SKM-1 (cell line): Measurements from ENCODE around the gene SLC25A48.

Experiments
- DNase-seq: peaks from one replicate; lab custom pipeline; 2025; ENCODE audit not compliant: unreplicated experiment; lab: John Stamatoyannopoulos, UW

The SLC25A48 gene

DNA sequence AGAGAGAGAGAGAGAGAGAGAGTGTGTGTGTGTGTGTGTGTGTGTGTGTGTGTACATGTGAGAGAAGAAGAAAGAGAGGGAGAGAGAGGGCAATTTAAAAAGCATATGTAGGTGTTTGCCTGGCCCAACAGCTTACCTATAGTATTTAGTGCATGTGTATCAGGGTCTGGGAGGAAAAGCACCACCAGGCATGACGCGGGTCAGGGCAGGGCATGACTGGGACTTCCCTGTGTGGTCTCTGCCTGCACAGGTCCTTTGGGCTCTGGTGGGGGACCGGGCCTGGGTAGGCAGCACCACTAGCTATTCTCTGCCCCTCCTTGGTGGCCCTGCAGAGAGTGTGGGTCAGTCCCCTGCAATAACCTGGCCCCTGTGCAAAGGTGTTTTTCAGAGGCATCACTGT is 45.1 kb downstream of the SLC25A48 start:
- no peak for DNase-seq

DNA sequence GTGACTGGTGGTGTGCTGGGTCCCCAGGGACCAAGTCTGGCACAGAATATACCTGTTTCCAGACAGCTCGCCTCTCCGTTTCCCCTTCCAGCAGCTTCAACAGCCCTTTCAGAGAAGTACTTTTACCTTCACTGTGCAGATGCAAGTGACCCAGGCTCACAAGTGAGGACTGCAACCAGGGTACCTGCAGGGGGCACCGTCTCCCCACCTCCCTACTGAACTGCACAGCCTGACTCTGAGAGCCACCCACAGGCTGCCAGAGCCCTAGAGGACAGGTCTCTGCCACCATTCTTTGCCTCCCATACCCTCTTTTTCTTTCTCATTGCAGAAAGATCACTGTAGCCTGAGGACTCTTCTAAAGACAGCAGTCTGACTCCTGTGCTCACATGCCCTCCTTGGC is 45.8 kb downstream of the SLC25A48 start:
- no peak for DNase-seq

DNA sequence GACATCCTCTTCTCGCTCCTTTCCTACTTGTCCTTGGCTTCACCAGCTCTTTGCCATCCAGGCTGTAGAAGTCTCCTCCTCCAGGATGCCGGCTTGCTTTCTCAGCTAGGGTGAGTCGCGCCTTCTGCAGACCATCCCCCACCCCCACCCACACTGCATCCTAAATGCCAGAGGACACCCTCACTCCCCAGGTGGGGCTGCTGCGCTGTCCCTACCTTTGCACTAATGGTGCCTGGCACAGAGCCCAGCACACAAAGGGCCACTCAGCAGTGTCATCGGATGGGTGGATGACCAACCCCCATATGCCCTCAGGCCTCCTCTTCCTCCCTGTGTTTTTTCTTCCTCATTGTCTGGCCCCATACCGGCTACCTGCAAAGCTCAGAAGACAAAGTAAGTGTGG is 46.3 kb downstream of the SLC25A48 start:
- no peak for DNase-seq

DNA sequence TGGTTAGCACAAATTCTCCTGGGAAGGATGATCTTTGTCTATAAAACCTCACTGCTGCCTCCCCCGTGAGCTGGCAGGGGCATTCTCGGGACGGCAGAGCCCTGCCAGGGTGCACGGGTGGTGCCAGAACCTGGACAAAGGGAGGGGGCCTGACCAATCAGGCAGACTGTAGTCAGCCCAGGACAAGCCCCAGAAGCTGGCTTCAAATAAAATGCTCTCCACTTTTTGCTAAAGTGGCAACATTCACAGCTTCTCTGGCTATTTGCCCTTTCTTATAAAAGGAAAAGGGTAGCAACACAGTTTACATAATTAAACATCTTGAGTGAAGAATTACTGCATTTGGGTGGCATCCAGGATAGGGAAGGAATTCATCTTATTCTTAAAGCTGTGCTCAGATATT is 46.8 kb downstream of the SLC25A48 start:
- DNase-seq: no peak

DNA sequence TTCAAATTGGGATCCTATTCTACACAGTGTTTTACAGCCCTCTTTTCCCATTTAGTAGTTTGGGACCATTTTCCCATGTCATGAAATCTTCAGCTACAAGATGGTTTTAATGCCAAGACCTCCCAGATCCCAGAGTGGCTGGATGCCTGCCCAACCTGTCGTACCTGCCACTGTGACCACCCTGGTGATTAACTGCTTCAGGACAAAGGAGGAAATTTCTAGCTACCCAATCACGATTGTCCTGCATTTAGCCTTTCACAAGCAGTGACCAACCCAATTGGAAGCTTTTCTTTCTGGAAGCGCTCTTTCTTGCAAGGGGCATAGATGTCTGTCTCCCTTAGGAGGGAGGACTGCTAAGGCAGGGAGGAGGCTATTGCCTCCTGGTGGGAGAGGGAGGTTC is 47.4 kb downstream of the SLC25A48 start:
- DNase-seq: no peak

DNA sequence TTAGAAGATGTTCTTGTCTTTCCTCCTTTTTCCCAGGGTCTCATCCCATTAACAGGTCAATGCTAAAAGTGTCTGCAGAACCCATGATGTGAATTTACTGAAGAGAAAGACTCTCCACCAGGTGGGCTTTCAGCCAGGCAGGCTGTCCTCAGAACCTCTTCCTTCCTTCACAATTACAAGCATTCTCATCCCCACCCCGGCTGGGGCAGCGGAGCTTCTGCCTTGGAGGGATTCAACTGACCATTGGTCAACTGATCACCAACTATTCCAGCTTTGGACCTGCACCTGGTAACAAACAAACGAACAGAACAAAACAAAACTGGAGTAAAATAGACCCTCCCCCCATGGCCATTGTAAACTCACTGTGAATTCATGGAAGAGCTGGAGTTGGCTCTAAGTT is 48.6 kb downstream of the SLC25A48 start:
- DNase-seq: no peak

DNA sequence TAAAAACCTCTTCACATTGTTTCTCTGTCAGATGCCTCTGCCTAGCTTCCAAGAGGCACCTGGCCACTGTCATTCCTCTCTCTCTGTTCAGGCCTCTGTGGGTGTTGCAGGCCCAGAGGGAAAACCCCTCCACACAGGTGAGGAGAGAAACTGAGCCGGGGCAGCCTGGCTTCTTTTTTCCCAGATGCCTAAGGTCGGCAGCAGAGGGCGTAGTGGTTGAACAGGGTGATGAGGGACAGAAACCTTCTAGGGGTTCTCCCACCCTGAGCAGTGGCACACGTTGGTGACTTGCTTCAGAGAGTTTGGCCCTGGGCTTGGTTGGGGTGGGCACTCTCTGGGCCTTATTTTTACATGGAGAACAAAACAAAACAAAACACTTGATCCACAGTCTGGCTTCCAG is 49.0 kb downstream of the SLC25A48 start:
- no peak for DNase-seq

GRCh38 chr5:135885031-135885430 is 50.6 kb downstream of the SLC25A48 start:
- no peak for DNase-seq

DNA sequence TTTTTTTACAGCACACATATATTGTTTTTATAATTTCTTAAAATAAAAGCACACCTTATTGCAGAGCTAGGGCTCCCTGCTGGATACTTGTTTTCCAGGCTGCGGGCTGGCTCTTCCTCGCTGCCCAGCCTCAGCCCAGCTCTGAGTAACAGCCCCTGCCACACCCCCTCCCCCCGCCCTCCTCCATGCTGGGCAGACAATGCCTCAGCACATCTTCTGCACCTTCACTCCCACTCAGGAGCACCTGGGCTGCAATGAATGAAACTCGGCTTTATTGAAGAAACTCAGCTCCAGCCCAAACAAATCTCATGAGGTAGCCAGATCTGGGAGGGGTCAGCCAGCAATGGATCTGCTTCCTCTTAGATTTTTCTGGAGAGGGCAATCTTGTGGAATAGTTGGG is 51.7 kb downstream of the SLC25A48 start:
- no peak for DNase-seq

GRCh38 chr5:135887447-135887864 is 53.0 kb downstream of the SLC25A48 start:
- DNase-seq: peak; percentile 56

- no peak for DNase-seq
Measured at GRCh38 chr5:135887881-135888614, 53.6 kb downstream of the SLC25A48 start.

- no peak for DNase-seq
Measured at GRCh38 chr5:135890296-135890695, 55.8 kb downstream of the SLC25A48 start.

DNA sequence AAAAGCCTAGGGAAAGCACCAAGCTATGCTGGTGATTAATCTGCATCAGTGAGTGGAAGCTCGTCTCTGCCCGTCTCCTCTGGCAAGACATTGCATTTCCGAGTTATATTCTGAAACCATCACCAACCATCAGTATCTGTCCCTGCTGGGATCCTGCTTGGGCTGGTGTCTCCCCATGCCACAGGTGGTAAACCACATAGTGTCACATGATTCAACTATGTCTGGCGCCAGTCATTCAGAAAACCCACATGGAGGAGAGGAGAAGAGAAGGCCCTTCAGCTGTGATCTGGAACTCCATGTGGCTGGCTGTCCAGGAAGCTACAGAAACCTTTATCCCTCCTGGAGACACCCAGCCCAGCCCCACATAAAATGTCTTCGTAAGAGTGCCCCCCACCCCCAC is 56.4 kb downstream of the SLC25A48 start:
- DNase-seq: no peak

- no peak for DNase-seq
Measured at GRCh38 chr5:135891268-135891667, 56.8 kb downstream of the SLC25A48 start.

DNA sequence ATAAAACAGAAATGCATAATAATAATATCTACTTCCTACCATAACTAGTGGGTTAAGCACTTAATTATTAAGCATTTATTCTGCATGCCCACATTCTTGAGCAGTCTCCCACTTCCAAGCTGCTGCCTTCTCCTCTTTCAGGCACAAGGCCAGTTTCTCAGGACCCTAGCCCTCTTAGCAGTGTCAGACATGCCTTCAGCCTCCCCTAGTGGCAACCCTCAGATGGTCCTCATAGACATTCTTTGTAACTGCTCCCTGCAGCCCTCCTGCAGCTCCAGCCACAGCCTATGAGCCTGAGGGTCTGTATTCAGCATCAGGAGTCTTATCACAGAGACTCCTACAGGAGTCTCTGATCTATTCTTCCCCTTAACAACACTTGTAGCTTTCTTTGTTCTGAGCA is 57.3 kb downstream of the SLC25A48 start:
- DNase-seq: no peak

DNA sequence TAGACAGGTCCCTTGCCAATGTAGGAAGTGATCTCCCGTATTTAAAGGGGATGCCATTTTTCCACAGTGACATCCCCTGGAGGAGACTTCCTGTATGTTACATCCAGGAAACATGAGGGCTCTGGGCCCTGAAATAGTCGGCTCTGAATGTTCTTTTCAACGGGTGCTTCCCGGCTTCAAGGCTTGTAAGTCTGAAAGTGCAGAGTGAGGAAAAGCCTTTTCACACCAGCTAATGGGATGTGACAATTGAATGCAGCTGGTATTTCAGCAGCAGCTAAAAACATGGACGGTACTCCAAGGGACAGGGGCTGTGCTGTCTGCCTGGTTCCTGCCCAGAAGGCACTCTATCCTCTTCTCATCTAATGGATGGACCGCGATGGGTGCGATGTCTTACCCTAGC is 59.8 kb downstream of the SLC25A48 start:
- DNase-seq: no peak

- no peak for DNase-seq
Measured at GRCh38 chr5:135894789-135895188, 60.3 kb downstream of the SLC25A48 start.

DNA sequence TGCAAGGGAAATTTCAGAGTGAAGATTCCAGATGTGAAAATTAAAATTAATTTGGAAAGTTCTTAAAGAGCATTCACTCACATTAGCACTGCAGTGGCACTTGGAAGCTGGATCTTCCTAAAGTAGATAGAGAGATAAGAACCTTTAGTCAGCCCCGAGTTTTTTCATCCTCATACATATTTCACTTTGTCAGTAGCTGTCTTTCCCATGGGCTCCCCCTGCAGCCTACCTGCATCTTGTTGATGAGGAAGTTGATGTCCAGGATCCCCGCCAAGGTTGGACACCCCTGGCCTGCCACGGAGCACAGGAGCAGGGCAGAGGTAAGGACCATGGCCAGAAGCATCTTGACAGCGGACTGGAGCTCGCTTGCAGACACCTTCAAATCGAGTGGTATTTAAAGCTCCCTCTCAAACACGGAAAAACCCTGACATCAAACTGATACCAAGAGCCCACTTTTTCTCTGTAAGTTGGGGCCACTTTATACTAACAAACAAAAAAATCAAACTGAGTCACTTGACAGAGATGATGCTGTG is 61.1 kb downstream of the SLC25A48 start, which contains the start of gene IL9:
Gene IL9, minus strand, starts transcription at position 368 of the 533 bp plus-strand sequence. Its CDS starts 25 bp downstream, at position 343.
- no peak for DNase-seq

DNA sequence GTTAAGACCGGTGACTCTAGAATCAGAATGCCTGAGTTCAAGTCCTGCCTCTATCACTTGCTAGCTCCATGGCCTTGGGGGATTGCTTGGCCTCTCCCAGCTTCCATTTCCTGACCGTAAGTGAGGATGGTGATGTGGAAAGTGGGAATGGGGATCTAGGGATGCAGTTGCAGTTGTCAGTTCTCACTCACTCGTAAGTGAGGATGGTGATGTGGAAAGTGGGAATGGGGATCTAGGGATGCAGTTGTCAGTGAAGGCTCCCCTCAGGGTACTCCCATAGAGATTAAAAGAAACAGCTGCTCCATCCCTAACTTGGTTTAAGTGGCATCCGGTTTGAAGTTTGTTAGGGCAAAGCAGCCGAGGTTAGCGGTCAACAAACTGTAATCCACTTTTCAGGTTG is 64.2 kb downstream of the SLC25A48 start:
- DNase-seq: no peak

DNA sequence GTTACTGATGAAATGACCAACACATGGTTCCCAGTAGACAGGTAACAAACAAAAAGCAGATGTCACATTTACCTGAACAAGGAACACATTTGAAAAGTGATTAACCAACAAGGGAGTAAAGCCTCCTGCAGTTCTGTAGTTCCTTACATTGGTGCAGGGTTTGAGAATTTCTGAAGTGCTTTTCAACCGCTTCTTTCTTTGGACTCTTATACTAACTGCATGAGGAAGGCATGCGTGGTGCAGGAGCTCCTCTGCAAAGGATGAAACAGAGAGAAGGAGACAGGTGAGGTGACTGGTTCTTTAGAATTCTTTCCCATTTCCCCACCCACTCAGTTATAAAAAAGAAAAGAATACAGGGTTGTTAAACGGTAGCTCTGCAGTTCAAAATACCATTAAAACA is 65.8 kb downstream of the SLC25A48 start:
- DNase-seq: no peak

DNA sequence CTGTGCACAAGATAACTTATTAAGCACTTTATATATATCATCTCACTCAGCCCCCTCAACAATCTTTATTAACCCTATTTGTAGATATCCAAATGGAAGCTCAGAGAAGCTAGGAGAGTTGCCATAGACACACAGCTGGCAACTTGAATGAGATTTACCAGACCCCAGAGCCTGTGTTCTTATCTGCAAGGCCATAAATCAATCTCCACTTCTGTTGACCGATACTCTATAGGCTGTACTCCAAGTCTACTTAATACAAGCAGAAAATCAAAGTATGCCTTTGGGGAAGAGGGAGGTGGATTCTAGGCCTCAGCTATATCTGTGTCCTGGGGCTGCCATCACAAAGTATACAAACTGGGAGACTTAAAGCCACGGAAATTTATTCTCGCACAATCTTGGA is 67.2 kb downstream of the SLC25A48 start:
- DNase-seq: no peak

DNA sequence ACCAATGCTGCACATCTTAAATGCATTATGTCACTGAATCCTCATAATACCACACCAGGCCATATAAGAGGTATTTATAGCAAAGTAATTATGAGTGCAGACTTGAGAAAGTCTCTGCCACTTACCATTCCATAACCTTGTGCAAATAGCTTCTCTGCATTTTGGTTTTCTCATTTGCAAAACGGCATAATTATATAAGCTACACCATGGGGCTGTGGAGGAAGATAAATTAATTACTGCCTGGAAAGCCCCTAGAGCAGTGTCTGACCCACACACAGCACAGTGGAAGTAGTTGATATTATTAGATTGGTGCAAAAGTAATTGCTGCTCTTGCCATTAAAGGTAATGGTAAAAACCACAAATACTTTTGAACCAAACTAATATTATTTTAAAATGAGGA is 70.7 kb downstream of the SLC25A48 start:
- no peak for DNase-seq
